ENCODE data around the gene PABPC4L. TPM values are rescaled to one million over a fixed set of nuclear protein-coding genes. Genes with fewer than 3 reads are reported as not detected.
"Not testable (repeated sequence)": the region's sequence is repeated elsewhere in the genome, so short reads cannot be mapped to it uniquely, and the experiment has no call there.

Gene PABPC4L
- total and polyA plus RNA-seq, 3 donors from 2014 or later: 0.75 to 1.0 (median 0.87) TPM

GRCh38 chr4:134216411-134216810 is 14.8 kb upstream of the PABPC4L start:
- Histone ChIP-seq H3K4me3 (no peak overlapping the region), H3K27ac (no peak overlapping the region), H3K36me3 (ENCODE audit: low read depth, missing control alignments) (no peaks in the 10 kb centered on the region), H3K27me3 (no peaks in the 10 kb centered on the region), H3K4me1 (no peaks in the 10 kb centered on the region), H3K9me3 (no peaks in the 10 kb centered on the region)
- WGBS, 2 donors: 63 to 86% methylated on average over 1 of the region's 1 CpG
- intact Hi-C loops (cut with DNase I; ENCODE audit: low total_unique reads): no loop called here
- no peak for TF ChIP-seq POLR2A (IDR thresholded peaks at IDR 0.05)
- no peak for TF ChIP-seq CTCF (IDR thresholded peaks at IDR 0.05)
- DNase-seq: no peak

- no peaks in the 10 kb centered on the region for H3K9me3 ChIP-seq
- H3K27me3 ChIP-seq: no peaks in the 10 kb centered on the region
- H3K36me3 ChIP-seq (ENCODE audit: low read depth, missing control alignments): no peaks in the 10 kb centered on the region
- WGBS, 2 donors: 43 to 70% methylated on average over 2 of the region's 2 CpGs
- intact Hi-C loops (cut with DNase I; ENCODE audit: low total_unique reads): no loop called here
- TF ChIP-seq CTCF (IDR thresholded peaks at IDR 0.05): no peak
- no peak for TF ChIP-seq POLR2A (IDR thresholded peaks at IDR 0.05)
- DNase-seq: no peak
- no peak overlapping the region for H3K4me3 ChIP-seq
- no peak overlapping the region for H3K27ac ChIP-seq
- H3K4me1 ChIP-seq: no peaks in the 10 kb centered on the region
These were observed 14.2 kb upstream of the PABPC4L start for GRCh38 chr4:134215620-134216344.

- H3K27ac ChIP-seq; H3K36me3 ChIP-seq (ENCODE audit: low read depth, missing control alignments); intact Hi-C loops (cut with DNase I; ENCODE audit: low total_unique reads); H3K4me3 ChIP-seq; DNase-seq; H3K9me3 ChIP-seq; H3K4me1 ChIP-seq; H3K27me3 ChIP-seq: not testable (repeated sequence)
- WGBS, 2 donors: 92 to 100% methylated on average over 4 to 11 of the region's 11 CpGs
These were observed 6.4 kb upstream of the PABPC4L start for GRCh38 chr4:134207955-134208354.

- intact Hi-C loops (cut with DNase I; ENCODE audit: low total_unique reads): no loop called here
- DNase-seq: no peak
- Histone ChIP-seq H3K4me3 (peak overlapping the region; percentile 62 to 77), H3K9me3 (no peaks in the 10 kb centered on the region), H3K36me3 (ENCODE audit: low read depth, missing control alignments) (no peaks in the 10 kb centered on the region), H3K4me1 (peaks cover 4% of the 10 kb centered on the region), H3K27ac (peak overlapping the region in 1 of 2 donors; percentile 70), H3K27me3 (no peaks in the 10 kb centered on the region)
- 29 to 38% methylated on average over 8 of the region's 8 CpGs for WGBS, 2 donors
- no peak for TF ChIP-seq CTCF (IDR thresholded peaks at IDR 0.05)
- TF ChIP-seq POLR2A (IDR thresholded peaks at IDR 0.05): no peak
These were observed 772 bp upstream of the PABPC4L start for GRCh38 chr4:134202166-134202956.

- peak overlapping the region; percentile 62 to 77 for H3K4me3 ChIP-seq
- H3K27me3 ChIP-seq: no peaks in the 10 kb centered on the region
- TF ChIP-seq POLR2A (IDR thresholded peaks at IDR 0.05): no peak
- TF ChIP-seq CTCF (IDR thresholded peaks at IDR 0.05): no peak
- no peak for DNase-seq
- peaks cover 4% of the 10 kb centered on the region for H3K4me1 ChIP-seq
- WGBS, 2 donors: 40 to 65% methylated on average over 6 to 10 of the region's 10 CpGs
- intact Hi-C loops (cut with DNase I; ENCODE audit: low total_unique reads): no loop called here
- no peaks in the 10 kb centered on the region for H3K36me3 ChIP-seq (ENCODE audit: low read depth, missing control alignments)
- no peaks in the 10 kb centered on the region for H3K9me3 ChIP-seq
- peak overlapping the region; percentile 64 to 70 for H3K27ac ChIP-seq
These were observed 776 bp downstream of the PABPC4L start for GRCh38 chr4:134200811-134201215.

Measured in testis (tissue), 3 donors.